Adipocyte (in vitro differentiated cells): ENCODE data around the gene NEU4.

Experiments used
- DNase-seq: peaks from one replicate; pipeline ENCODE4 v3.0.0-alpha.2; 2015; ENCODE audit warnings: low read depth
- H3K27me3 ChIP-seq: replicated peaks from 2 replicates; pipeline ENCODE4 v1.7.0; 2013; ENCODE audit warnings: mild to moderate bottlenecking, low read length, moderate library complexity; ENCODE audit not compliant: control insufficient read depth, insufficient read depth
- H3K36me3 ChIP-seq: 2 replicates; pipeline ENCODE4 v1.7.0; 2013; ENCODE audit warnings: low read length, mild to moderate bottlenecking, moderate library complexity; ENCODE audit not compliant: control insufficient read depth, insufficient read depth, severe bottlenecking
- H3K4me1 ChIP-seq: 2 replicates; pipeline ENCODE4 v1.7.0; 2013; ENCODE audit warnings: mild to moderate bottlenecking, low read length, moderate library complexity; ENCODE audit not compliant: control insufficient read depth, insufficient read depth
- H3K4me3 ChIP-seq: 2 replicates; pipeline ENCODE4 v1.7.0; 2013; ENCODE audit warnings: mild to moderate bottlenecking, low read length, moderate library complexity
- H3K9ac ChIP-seq: 2 replicates; pipeline ENCODE4 v1.7.0; 2013; ENCODE audit warnings: mild to moderate bottlenecking, low read length, moderate library complexity
- H3K9me3 ChIP-seq: 2 replicates; pipeline ENCODE4 v1.7.0; 2013; ENCODE audit warnings: mild to moderate bottlenecking, low read length, moderate library complexity; ENCODE audit not compliant: control insufficient read depth

Gene NEU4

GRCh38 chr2:241769819-241770184 is 39.2 kb upstream of the NEU4 start:
- no peaks in the 10 kb centered on the region for H3K36me3 ChIP-seq
- H3K4me3 ChIP-seq = no peak overlapping the region
- no peak overlapping the region for H3K9ac ChIP-seq
- no peaks in the 10 kb centered on the region for H3K9me3 ChIP-seq
- no peak for DNase-seq
- peaks cover 19% of the 10 kb centered on the region for H3K4me1 ChIP-seq
- no peaks in the 10 kb centered on the region for H3K27me3 ChIP-seq

DNA sequence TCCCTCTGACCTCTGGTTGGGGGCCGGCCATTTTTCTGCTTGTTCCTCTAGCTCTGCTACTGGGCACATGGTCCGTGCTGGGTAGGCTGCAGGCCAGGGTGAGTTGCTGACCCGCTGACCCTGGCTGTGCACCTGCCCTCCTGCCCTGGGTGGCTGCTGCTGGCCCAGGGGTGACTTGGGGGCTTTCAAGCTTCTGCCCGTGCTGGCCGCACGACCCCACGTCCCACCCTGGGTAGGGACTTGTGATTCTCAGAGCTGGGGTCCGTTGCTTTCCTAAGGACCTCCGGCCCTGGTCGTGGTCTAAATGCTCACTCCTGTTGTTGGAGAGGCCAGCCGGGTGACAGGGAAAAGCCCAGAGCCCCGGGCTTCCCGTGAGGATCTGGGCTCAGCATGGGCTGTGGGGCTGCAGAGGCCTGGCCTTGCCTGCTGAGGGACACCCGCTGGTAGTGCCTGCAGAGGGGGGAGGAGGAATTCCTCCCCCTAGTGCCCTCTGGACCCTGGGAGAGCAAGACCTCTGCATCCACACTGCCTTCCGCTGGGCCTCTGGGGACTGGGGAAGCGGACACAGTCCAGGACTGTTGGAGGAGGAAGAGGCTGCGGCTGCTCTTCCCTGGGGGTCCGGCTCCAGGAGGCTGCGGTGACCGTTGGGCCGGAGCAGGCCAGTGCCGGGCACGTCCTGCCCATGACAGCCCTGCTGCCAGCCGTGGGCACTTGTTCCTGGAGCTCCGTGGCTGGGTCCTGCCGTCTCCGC is 38.6 kb upstream of the NEU4 start:
- no peaks in the 10 kb centered on the region for H3K27me3 ChIP-seq
- H3K9me3 ChIP-seq = no peaks in the 10 kb centered on the region
- H3K9ac ChIP-seq = no peak overlapping the region
- DNase-seq = no peak
- no peaks in the 10 kb centered on the region for H3K36me3 ChIP-seq
- peaks cover 24% of the 10 kb centered on the region for H3K4me1 ChIP-seq
- H3K4me3 ChIP-seq = no peak overlapping the region

DNA sequence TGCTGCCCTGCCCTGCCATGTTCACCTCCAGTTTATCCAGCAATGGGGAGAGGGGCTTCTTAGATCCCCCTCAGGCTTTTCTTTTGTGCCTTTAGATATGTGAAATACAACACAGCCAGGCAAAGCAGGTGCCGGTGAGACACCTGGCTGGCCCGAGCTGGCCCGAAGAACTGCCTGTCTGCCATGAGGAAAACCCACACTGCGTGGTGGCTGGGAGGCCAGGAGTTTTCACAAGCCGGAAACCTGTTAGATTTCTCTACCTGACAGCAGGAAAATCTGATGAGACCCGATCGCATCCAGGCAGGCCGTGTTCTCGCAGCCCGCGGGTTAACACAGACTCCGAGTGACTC is 38.1 kb upstream of the NEU4 start:
- H3K27me3 ChIP-seq = no peaks in the 10 kb centered on the region
- no peak overlapping the region for H3K4me3 ChIP-seq
- H3K4me1 ChIP-seq = peaks cover 24% of the 10 kb centered on the region
- H3K36me3 ChIP-seq = no peaks in the 10 kb centered on the region
- DNase-seq = no peak
- H3K9ac ChIP-seq = peak overlapping the region; percentile 72
- H3K9me3 ChIP-seq = no peaks in the 10 kb centered on the region

- Histone ChIP-seq H3K36me3 (no peaks in the 10 kb centered on the region), H3K4me3 (no peak overlapping the region), H3K27me3 (no peaks in the 10 kb centered on the region), H3K9me3 (no peaks in the 10 kb centered on the region), H3K9ac (peak overlapping the region; percentile 72), H3K4me1 (peaks cover 24% of the 10 kb centered on the region)
- peak; percentile 74 for DNase-seq
Observed at GRCh38 chr2:241771286-241772062, 37.5 kb upstream of the NEU4 start.

DNA sequence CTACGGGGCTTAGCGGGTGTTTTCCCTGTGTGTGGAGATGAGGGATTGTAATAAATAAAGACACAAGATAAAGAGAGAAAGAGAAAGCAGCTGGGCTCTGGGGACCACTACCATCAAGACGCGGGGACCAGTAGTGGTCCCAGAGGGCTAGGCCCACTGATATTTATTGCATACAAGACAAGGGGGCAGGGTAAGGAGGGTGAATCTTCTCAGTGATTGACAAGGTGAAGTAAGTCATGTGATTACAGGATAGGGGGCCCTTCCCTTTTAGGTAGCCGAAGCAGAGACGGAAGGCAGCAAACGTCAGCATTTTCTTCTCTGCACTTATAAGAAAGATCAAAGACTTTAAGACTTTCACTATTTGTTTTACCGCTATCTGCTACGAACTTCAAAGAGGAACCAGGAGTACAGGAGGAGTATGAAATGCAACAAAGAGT is 36.9 kb upstream of the NEU4 start:
- peak overlapping the region; percentile 72 for H3K9ac ChIP-seq
- no peaks in the 10 kb centered on the region for H3K27me3 ChIP-seq
- H3K9me3 ChIP-seq = no peaks in the 10 kb centered on the region
- no peaks in the 10 kb centered on the region for H3K36me3 ChIP-seq
- peaks cover 24% of the 10 kb centered on the region for H3K4me1 ChIP-seq
- no peak overlapping the region for H3K4me3 ChIP-seq
- DNase-seq = no peak

DNA sequence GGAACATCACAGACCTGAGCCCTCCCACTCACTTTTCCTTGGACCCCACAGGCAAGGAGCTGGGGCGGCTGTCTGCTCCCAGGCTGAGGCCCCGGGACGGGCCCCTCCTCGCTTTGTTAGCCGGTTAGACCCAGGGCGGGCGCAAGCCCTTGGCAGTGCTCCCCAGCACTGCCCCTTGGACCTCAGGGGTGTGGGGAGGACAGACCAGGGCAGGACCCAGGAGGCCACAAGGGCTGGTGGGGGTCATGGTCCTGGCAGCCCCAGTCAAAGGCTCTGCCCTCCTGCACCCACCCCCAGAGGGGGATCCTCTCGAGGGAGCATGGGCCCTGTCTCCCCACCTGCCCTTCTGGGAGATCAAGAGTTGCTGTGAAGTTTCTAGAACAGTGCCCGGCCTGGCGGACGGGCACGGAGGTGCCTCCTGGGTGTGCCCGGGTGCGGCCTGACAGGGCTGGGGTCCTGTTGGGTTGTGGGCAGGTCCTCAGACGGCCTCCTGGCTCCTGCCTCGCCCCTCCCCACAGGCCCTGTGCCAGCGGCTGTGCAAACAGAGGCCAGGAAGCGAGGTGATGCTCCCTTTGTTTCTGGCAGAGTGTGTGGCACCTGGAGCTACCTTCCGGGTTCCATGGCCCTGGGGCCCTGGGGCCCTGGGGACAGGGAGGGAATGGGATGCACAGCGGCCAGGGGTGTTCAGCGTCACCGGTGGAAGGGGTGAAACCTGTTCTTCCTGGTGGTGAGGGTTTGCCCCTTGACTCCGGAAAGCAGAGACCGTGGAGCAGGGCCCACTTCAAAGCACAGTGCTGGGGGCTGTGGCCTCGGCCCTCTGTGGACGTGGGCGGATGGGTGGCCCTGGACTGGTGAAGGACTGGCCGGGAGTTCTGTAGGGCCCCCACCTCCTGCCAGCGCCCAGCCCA is 35.2 kb upstream of the NEU4 start:
- DNase-seq = no peak
- Histone ChIP-seq H3K36me3 (no peaks in the 10 kb centered on the region), H3K9me3 (no peaks in the 10 kb centered on the region), H3K4me3 (no peak overlapping the region), H3K9ac (no peak overlapping the region), H3K27me3 (no peaks in the 10 kb centered on the region), H3K4me1 (peaks cover 24% of the 10 kb centered on the region)

DNA sequence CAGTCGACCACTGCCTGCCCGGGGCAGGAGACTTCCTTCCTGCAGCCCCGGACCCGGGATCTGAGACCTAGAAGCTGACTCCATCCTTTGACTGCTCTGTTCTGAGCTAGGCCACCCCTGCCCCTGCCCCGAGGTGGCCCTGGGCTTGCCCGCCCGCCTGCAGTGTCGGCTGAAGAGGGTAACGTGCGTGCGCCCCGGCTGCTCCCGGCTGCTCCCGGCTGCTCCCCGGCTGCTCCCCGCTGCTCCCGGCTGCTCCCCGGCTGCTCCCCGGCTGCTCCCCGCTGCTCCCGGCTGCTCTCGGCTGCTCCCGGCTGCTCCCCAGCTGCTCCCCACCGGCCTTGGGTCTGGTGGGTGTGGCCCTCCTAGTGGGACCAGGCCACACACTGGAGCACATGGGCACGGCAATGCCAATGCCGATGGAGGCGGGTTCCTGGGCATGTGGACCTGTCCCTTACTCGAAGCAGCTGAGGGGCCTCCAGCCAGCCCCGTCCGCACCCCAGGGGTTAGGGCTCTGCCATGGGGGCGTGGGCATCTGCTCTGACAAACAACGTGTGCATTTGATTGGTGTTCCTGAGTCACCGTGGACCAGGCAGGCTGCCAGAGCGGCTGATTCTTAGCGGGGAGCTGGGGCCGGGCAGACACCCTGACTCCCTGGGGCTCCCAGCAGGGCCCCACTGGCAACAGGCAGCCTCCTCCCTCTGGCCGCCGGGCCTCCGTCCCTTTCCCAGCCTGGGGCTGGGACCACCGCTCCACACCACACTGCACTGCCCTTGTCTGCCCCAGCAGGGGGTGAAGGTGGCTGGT is 34.4 kb upstream of the NEU4 start:
- Histone ChIP-seq H3K4me1 (peaks cover 24% of the 10 kb centered on the region), H3K9me3 (no peaks in the 10 kb centered on the region), H3K4me3 (no peak overlapping the region), H3K36me3 (no peaks in the 10 kb centered on the region), H3K27me3 (no peaks in the 10 kb centered on the region), H3K9ac (no peak overlapping the region)
- DNase-seq = peak; percentile 33

DNA sequence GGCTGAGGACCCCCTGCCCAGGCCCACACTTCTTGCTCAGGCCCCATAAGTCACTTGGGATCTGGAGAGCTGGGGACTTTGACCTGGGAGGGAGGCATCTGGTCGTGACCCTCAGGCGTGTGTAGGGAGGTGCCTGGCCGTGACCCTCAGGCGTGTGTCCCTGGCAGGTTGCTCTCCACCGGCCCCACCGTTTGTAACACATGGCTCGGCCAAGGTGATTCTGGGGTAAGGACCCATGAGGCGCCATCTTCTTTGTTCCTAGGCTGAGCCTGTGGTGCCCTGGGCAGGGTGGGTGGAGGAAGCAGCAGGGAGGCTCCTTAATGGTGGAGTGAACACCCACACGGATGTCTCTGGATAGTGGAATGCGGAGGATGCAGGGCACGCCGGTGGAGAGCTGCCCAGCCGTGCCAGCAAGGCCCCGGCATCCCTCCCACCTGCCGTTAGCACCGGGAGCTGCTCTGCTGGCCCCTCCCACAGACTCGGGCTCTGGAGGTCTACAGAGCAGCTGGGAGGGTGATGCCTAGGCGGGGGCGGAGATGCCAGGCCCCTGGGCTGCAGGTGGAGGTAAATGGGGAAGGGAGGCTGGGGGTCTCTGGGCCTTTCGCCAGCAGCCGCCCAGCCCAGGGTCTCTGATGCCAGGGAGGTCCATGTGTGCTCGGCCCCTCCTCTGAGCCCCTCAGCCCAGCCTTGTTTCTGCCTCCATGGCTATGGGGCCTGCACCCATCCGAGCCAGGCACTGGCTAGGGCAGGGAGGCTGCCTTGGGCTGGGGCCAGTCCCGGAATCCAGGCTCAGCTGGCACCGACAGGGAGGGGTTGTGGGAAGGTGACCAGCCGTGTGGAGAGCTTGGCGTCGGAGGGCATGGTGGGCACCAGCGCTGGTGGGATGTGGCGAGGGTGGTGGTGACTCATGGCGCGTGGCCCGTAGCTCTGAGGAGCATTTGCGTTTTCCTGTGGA is 33.5 kb upstream of the NEU4 start:
- DNase-seq = no peak
- peaks cover 2% of the 10 kb centered on the region for H3K9me3 ChIP-seq
- peaks cover 24% of the 10 kb centered on the region for H3K4me1 ChIP-seq
- H3K9ac ChIP-seq = no peak overlapping the region
- no peak overlapping the region for H3K4me3 ChIP-seq
- H3K36me3 ChIP-seq = no peaks in the 10 kb centered on the region
- H3K27me3 ChIP-seq = no peaks in the 10 kb centered on the region

- Histone ChIP-seq H3K4me1 (peaks cover 14% of the 10 kb centered on the region), H3K27me3 (no peaks in the 10 kb centered on the region), H3K9me3 (peaks cover 11% of the 10 kb centered on the region), H3K4me3 (no peak within 1 kb of the TSS), H3K36me3 (no peaks in the 10 kb centered on the region), H3K9ac (no peak within 1 kb of the TSS)
- DNase-seq = no peak
Observed at GRCh38 chr2:241776336-241777169, 32.4 kb upstream of the NEU4 start, which contains the start of gene GAL3ST2. GAL3ST2 (plus strand) TSS chr2:241776822; CDS start chr2:241776956, 134 bp downstream.
